ENCODE measurements around the gene RND3.

Gene RND3

GRCh38 chr2:150421126-150421651 is 66.3 kb downstream of the RND3 start:
- no peak for TF ChIP-seq CTCF (IDR thresholded peaks at IDR 0.05)

- no peak for TF ChIP-seq CTCF (IDR thresholded peaks at IDR 0.05)
Measured at GRCh38 chr2:150418916-150419315, 68.6 kb downstream of the RND3 start.
